K562 (cell line): ENCODE measurements around the gene IZUMO4. TPM values are rescaled to one million over a fixed set of nuclear protein-coding genes. Genes with fewer than 3 reads are reported as not detected.
"Not testable (repeated sequence)": the region's sequence is repeated elsewhere in the genome, so short reads cannot be mapped to it uniquely, and the experiment has no call there.

Source experiments
- ADNP ChIP-seq: fragments of 200-800 bp; sonication (Bioruptor generic); IDR thresholded peaks from 2 replicates; pipeline ENCODE4 v1.6.1; 2016; ENCODE audit warnings: missing genetic modification characterization, missing compliant biosample characterization
- ARID1B ChIP-seq: fragments of 450-650 bp; IDR thresholded peaks from 2 replicates; pipeline ENCODE4 v1.6.1; 2016; ENCODE audit warnings: antibody characterized with exemption, mild to moderate bottlenecking, inconsistent platforms
- ATF1 ChIP-seq, 2 experiments: fragments of 450-650 bp in 1 of 2; IDR thresholded peaks; 2 replicates each; pipeline ENCODE4 v1.6.1; 2016; ENCODE audit warnings: missing compliant biosample characterization in 1 of 2, missing genetic modification characterization in 1 of 2
- ATF7 ChIP-seq: fragments of 450-650 bp; IDR thresholded peaks from 2 replicates; pipeline ENCODE4 v1.7.1; 2014; ENCODE audit warnings: mild to moderate bottlenecking, moderate library complexity
- BHLHE40 ChIP-seq: IDR thresholded peaks from 2 replicates; pipeline ENCODE4 v1.6.1; 2011; ENCODE audit warnings: low read length, improper control_type of control experiment
- CBFA2T3 ChIP-seq: fragments of 450-650 bp; IDR thresholded peaks from 2 replicates; pipeline ENCODE4 v1.6.1; 2017
- CBX1 ChIP-seq: sonication (generic); IDR thresholded peaks from 2 replicates; pipeline ENCODE4 v1.6.1; 2016; ENCODE audit warnings: antibody characterized with exemption, low read depth, mild to moderate bottlenecking
- CHD4 ChIP-seq: fragments of 200-600 bp; sonication (generic); IDR thresholded peaks from 3 replicates; pipeline ENCODE4 v1.6.1; 2012; ENCODE audit warnings: low read depth, mild to moderate bottlenecking, mixed read lengths, low read length, inconsistent platforms; ENCODE audit not compliant: insufficient read depth, insufficient replicate concordance, poor library complexity, severe bottlenecking
- CREM ChIP-seq: IDR thresholded peaks from 2 replicates; pipeline ENCODE4 v1.6.1; 2014; ENCODE audit warnings: antibody characterized with exemption, low read depth
- CXXC5 ChIP-seq: fragments of 250-450 bp; sonication (Bioruptor Pico); IDR thresholded peaks from 2 replicates; pipeline ENCODE4 v1.8.0; 2022; ENCODE audit warnings: inconsistent platforms, mild to moderate bottlenecking, moderate library complexity
- EP300 ChIP-seq: IDR thresholded peaks from 2 replicates; pipeline ENCODE4 v1.6.1; 2012; ENCODE audit warnings: low read length, improper control_type of control experiment
- EP400 ChIP-seq: fragments of 450-650 bp; IDR thresholded peaks from 2 replicates; pipeline ENCODE4 v1.6.1; 2017; ENCODE audit warnings: antibody characterized with exemption, mild to moderate bottlenecking, moderate library complexity
- FOXK1 ChIP-seq: sonication (generic); formaldehyde crosslinking; IDR thresholded peaks from 2 replicates; pipeline ENCODE4 v1.8.0; 2022; ENCODE audit warnings: missing genetic modification reagents, mild to moderate bottlenecking, borderline replicate concordance
- HNRNPLL ChIP-seq: fragments of 200-400 bp; formaldehyde crosslinking; IDR thresholded peaks from 2 replicates; pipeline ENCODE4 v1.6.1; 2017; ENCODE audit warnings: low read length, low read depth, mild to moderate bottlenecking; ENCODE audit not compliant: poor library complexity, severe bottlenecking
- MEIS2 ChIP-seq: fragments of 450-650 bp; IDR thresholded peaks from 2 replicates; pipeline ENCODE4 v1.6.1; 2014; ENCODE audit warnings: mild to moderate bottlenecking; ENCODE audit not compliant: partially characterized antibody
- RB1 ChIP-seq: fragments of 450-650 bp; IDR thresholded peaks from 2 replicates; pipeline ENCODE4 v1.6.1; 2017; ENCODE audit warnings: low read depth, mild to moderate bottlenecking
- RBM25 ChIP-seq: fragments of 200-400 bp; formaldehyde crosslinking; IDR thresholded peaks from 2 replicates; pipeline ENCODE4 v1.6.1; 2018; ENCODE audit warnings: low read length, low read depth, moderate library complexity; ENCODE audit not compliant: severe bottlenecking
- SMARCE1 ChIP-seq: fragments of 450-650 bp; IDR thresholded peaks from 2 replicates; pipeline ENCODE4 v1.7.1; 2016; ENCODE audit warnings: mild to moderate bottlenecking
- SOX6 ChIP-seq: fragments of 450-650 bp; IDR thresholded peaks from 2 replicates; pipeline ENCODE4 v1.6.1; 2014; ENCODE audit warnings: mild to moderate bottlenecking
- TBL1XR1 ChIP-seq, 2 experiments: IDR thresholded peaks; 2 replicates each; pipeline ENCODE4 v1.6.1; 2012; ENCODE audit warnings: improper control_type of control experiment in 2 of 2, low read length in 2 of 2, mild to moderate bottlenecking in 1 of 2
- ZEB2 ChIP-seq: fragments of 450-650 bp; IDR thresholded peaks from 2 replicates; pipeline ENCODE4 v1.6.1; 2016
- ZNF121 ChIP-seq: sonication (generic); formaldehyde crosslinking; conservative IDR thresholded peaks from 2 replicates; pipeline ENCODE4 v1.8.0; 2022; ENCODE audit warnings: missing genetic modification reagents
- polyA plus RNA-seq, 8 experiments: library from polyadenylated mRNA; depleted of rRNA in 4 of 8; stranded (reverse) in 5 of 8; unstranded in 3 of 8; fragments of >200 nt; fragmentation: Nextera tagmentation in 2 of 8; fragmentation: Illumina TruSeq in 1 of 8; extraction: Ambion mirVana in 2 of 8; extraction: Trizol in 1 of 8; gene quantifications; 2 replicates each; pipeline versions ENCODE4 v1.2.1 to v1.2.3, GENCODE V29; 2011 to 2014; ENCODE audit warnings: inconsistent platforms in 1 of 8, missing spikeins in 1 of 8
- total RNA-seq, 7 experiments: library from RNA; depleted of rRNA in 6 of 7; stranded (reverse); fragments of >200 nt in 6 of 7; fragmentation: Illumina TruSeq in 2 of 7; extraction: Trizol in 2 of 7; gene quantifications; 2 replicates each; pipeline versions ENCODE4 v1.2.1 to v1.2.3, GENCODE V29; 2011 to 2021; ENCODE audit warnings: low replicate concordance in 1 of 7
- TF ChIP-seq, protein P1 (sequence below), 2 experiments: fragments of 450-650 bp; conservative IDR thresholded peaks; 2 replicates each; pipeline ENCODE4 v1.6.1; 2017; ENCODE audit warnings: mild to moderate bottlenecking in 2 of 2, moderate library complexity in 2 of 2
- TF ChIP-seq, protein P2 (sequence below): sonication (generic); formaldehyde crosslinking; IDR thresholded peaks from 2 replicates; pipeline ENCODE4 v1.8.0; 2022; ENCODE audit warnings: missing genetic modification reagents, mild to moderate bottlenecking, moderate library complexity, borderline replicate concordance

IZUMO4 gene
- total and polyA plus RNA-seq, 9 of the 15 experiments (the other 6 are each of a cell fraction or from before 2014, with no cell fraction given) = 0.07 to 3.9 (median 1.2) TPM

DNA sequence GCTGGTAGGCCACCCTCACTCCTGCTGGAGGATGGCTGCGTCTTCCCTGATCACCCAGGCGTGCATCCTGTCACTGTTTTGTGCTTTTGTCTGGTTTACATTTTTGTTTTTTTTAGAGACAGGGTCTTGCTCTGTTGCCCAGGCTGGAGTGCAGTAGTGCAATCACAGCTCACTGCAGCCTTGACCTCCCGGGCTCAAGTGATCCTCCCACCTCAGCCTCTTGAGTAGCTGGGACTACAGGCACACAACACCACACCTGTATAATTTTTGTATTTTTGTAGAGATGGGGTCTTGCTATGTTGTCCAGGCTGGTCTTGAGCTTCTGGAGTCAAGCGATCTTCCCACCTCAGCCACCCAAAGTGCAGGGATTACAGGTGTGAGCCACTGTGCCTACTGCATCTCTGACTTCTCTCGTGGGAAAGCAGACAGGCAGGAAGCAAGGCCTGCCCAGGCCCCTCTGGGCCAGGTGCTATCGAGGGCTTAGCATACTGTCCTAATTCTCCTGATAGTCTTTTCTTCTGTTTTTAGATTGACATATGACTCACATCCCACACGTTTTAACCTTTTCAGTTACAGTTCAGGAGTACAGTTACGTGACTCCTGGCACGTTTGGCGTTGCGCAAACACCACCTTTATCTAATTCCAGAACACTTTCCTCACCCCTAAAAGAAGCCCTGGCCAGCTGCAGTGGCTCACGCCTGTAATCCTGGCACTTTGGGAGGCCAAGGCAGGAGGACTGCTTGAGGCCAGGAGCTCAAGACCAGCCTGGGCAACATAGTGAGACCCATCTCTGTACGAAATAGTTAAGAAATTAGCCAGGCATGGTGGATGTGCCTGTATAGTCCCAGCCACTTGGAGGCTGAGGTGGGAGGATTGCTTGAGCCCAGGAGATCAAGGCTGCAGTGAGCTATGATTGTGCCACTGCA is 9.8 kb upstream of the IZUMO4 start (continued):
- TF ChIP-seq HNRNPLL (peak; percentile 47), ATF1 (tag; IDR thresholded peaks at IDR 0.05) (0 out of 2 replicates have a peak, but pooled peaks have one; percentile 33), CREM (peak; percentile 49; the same call in 1 of the 2 replicates), RBM25 (peak; percentile 63), EP300 (peak; percentile 24; the same call in 1 of the 2 replicates), RB1 (0 out of 2 replicates have a peak, but pooled peaks have one; percentile 32), CXXC5 (CRISPR knock-in tag) (peak; percentile 58), CBFA2T3 (peak; percentile 81), MEIS2 (peak; percentile 53), ZEB2 (peak; percentile 81; the same call in 1 of the 2 replicates), ATF7 (0 out of 2 replicates have a peak, but pooled peaks have one; percentile 24), FOXK1 (0 out of 2 replicates have a peak, but pooled peaks have one; percentile 14), CHD4 (peak; percentile 52), CBX1 (0 out of 2 replicates have a peak, but pooled peaks have one; percentile 42), BHLHE40 (peak; percentile 96), SMARCE1 (peak; percentile 40; the same call in 1 of the 2 replicates), SOX6 (peak; percentile 75), ZNF121 (peak; percentile 100), EP400 (peak; percentile 28; the same call in 1 of the 2 replicates), ADNP (tag) (0 out of 2 replicates have a peak, but pooled peaks have one; percentile 36), ARID1B (peak; percentile 72), TBL1XR1 (IDR thresholded peaks at IDR 0.05; ENCODE audit: low read length in 2 of 2) (0 out of 4 replicates have a peak, but pooled peaks of 1 of the 2 experiments have one; percentile 17)
- TF ChIP-seq ATF1 (CRISPR knock-in tag; IDR thresholded peaks at IDR 0.05) = not testable (repeated sequence)
- TF ChIP-seq, protein P1, sequence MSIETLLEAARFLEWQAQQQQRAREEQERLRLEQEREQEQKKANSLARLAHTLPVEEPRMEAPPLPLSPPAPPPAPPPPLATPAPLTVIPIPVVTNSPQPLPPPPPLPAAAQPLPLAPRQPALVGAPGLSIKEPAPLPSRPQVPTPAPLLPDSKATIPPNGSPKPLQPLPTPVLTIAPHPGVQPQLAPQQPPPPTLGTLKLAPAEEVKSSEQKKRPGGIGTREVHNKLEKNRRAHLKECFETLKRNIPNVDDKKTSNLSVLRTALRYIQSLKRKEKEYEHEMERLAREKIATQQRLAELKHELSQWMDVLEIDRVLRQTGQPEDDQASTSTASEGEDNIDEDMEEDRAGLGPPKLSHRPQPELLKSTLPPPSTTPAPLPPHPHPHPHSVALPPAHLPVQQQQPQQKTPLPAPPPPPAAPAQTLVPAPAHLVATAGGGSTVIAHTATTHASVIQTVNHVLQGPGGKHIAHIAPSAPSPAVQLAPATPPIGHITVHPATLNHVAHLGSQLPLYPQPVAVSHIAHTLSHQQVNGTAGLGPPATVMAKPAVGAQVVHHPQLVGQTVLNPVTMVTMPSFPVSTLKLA (conservative IDR thresholded peaks at IDR 0.05) = peak in 1 of 2 experiments; percentile 63; a peak in 2 of 4 replicates
- TF ChIP-seq, protein P2, sequence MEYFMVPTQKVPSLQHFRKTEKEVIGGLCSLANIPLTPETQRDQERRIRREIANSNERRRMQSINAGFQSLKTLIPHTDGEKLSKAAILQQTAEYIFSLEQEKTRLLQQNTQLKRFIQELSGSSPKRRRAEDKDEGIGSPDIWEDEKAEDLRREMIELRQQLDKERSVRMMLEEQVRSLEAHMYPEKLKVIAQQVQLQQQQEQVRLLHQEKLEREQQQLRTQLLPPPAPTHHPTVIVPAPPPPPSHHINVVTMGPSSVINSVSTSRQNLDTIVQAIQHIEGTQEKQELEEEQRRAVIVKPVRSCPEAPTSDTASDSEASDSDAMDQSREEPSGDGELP = peak; percentile 72
